HG03139 (cell line): ENCODE data around the gene ACAT1.
"Not testable (repeated sequence)": the region's sequence is repeated elsewhere in the genome, so short reads cannot be mapped to it uniquely, and the experiment has no call there.

Source experiments
- ATAC-seq: cut with Tn5 transposase; IDR thresholded peaks from one replicate; pipeline ENCODE4 v1.9.1; 2021; ENCODE audit not compliant: unreplicated experiment

The ACAT1 gene

DNA sequence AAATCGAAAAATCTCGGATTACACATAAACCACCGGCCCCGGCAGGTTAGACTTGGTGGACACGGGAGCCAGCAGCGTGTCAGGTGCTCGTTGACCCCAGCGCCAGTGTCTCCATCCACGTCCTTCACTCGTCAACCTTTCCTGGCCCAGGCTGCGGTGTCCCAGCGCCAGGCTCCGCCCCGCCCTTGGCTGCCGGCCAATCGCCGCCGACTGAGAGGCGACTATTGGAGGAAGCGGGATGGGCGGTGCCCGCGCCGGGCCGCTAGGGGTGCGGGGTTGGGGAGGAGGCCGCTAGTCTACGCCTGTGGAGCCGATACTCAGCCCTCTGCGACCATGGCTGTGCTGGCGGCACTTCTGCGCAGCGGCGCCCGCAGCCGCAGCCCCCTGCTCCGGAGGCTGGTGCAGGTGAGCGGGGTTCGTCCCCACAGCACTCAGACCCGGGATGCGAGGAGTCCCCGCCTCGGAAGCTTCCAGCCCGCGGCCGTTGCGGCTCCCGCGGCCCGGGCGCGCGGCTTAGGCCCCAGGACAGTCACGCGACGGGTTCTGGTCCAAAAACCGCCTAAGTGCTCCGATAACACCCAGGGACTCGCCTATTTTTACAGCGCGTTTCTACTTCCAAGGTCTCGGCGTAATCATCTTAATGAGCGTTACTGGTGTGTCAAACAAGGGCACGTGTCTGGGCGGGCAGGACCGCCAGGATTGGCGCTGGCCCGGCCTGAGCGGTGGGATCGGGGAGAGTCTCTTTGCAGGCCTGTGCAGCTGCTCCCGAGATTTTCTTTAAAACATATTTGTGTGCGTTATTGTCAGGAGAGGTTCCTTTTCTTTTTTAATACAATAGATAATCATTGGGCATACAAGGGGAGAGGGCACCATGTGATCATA, at the start of gene ACAT1:
Gene ACAT1 (plus strand): TSS at position 294 of the 882 bp plus-strand sequence. CDS start 40 bp downstream, at position 334.
- peak; percentile 97 for ATAC-seq

DNA sequence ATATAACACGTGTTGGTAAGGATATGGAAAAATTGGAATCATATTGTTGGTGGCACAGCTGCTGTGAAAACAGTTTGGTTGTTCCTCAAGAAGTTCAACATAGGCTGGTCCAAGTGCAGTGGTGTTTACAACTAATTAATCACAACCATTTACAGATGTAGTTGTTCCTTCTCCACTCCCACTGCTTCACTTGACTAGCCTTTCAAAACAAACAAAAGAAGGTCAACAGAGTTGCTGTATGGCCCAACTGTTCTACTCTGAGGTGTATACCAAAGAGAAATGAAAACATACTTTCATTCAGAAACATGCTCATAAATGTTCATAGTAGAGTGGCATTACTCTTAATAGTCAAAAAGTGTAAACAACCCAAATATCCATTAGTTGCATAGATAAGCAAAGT, 36.6 kb upstream of the ACAT1 start:
- ATAC-seq: no peak

DNA sequence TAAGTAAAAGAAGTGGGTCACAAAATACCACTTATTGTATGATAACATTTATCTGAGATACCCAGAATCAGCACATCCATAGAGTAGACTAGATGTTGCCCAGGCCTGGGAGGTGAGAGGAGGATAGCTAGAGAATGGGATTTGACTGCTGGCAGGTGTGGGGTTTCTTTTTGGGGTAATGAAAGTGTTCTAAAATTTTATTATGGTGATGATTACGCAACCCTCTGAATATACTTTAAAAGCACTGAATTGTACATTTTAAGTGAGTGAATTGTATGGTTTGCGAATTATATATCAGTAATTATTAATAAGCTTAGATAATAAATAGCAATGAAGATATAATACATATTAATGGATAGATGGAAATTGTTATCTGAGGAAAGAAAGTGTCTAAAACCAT, 35.7 kb upstream of the ACAT1 start:
- no peak for ATAC-seq

DNA sequence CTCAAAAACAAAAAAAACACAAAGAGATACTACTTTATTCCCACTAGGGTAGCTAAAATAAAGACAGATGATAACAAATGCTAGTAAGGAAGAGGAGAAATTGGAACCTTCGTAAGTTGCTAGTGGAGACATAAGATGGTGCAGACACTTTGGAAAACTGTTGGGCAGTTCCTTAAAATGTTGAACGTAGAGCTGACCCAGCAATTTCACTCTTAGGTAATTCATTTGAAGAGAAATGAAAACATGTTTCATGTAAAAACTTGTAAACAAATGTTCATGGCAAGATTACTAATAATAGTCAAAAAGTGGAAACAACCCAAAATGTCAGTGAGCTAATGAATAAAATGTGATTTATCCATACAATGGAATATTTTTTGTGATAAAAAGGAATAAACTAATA, 29.2 kb upstream of the ACAT1 start:
- no peak for ATAC-seq

DNA sequence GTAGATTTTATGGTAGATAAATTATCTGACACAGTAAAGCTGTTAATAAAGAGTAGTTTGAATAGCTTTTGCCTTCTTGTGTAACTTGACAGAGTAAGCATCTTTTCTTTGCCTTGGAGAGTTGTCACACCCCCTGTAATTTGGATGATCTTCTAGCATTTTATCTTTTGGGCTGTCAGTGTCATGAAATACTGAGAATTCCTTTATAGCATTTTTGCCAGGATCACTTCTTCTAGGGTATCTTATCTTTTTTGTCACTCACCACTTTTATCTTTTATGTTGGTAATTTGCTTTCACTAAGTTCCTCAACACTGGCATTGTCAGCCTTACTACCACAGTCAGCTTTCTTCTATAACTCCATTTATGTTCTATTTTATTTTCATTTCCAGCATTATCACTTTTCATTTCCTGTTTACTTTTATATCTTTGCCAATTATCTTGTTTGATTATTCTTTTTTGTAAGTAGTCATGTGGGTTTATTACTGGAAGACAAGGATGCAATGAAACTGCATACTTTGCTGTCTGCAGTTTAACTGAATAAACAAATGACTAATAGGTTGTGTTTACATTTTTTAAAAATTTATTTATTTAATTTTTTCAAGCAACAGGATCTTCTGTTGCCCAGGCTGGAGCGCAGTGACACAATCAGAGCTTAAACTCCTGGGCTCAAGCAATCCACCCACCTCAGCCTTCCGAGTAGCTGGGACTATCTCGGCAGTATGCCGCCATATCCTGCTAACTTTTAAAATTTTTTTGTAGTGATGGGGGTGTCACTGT, 28.1 kb upstream of the ACAT1 start:
- no peak for ATAC-seq

DNA sequence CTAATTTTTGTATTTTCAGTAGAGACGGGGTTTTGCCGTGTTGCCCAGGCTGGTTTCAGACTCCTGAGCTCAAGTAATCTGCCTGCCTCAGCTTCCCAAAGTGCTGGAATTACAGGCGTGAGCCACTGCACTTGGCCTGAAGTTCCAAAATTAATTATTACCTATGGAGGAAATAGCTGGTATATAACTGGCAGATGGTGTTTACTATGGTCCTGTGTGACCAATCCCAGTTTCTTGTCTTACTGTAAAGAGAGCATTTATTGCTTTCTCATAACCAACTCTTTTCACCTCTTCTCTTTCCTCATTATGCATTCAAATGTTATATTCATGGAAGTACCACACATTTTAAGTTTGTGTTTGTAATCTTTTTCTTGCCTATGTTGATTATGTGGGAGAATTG, 24.2 kb upstream of the ACAT1 start:
- no peak for ATAC-seq

DNA sequence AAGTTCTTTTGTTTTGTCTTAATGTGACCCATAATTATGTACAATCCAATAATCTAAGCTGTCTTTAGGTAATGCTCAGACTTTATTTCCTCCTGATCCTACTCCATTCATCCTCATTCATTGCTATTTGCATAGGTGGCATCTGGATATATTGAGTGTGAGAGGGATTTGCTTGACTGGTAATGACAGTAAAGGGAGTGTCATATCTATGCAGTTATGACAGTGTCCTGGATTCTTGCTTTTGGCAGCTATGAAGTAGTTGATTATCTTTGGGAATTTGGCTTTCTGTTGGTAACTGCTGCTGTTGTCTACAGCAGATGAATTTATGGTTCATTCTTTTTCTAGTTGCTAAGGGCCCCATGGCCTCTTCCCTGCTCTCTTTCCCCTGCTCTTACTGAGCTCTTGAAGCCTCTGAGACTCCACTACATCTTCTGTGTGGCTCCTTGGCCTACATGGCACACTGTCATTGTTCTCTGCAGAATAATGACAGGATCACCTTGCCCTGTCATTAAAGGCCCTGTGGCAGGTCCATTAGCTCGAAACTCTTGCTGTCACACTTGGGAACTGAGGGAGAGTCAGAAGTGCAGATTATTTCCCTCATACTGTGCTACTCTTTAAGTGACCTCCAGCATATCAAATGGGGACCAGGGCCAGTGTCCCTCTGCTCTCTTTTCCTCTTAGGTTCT, 20.1 kb upstream of the ACAT1 start:
- no peak for ATAC-seq

DNA sequence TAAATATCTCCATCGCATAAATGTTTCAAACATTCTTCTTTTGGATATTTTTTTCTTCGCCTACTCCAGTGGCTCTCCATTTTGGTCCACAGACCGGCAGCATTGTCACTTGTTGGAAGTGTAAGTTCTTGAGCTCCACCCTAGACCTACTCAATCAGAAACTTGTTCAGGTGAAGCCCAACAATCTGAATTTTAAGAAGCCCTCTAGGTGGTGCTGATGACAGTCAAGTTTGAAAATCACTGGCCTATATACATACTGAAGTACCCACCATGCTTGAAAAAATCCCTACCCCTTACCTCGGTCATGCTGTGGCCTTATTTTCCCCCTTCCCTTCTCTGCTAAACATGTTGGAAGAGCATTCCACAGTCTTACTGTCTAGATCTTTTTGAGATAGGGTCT, 10.2 kb upstream of the ACAT1 start:
- no peak for ATAC-seq

DNA sequence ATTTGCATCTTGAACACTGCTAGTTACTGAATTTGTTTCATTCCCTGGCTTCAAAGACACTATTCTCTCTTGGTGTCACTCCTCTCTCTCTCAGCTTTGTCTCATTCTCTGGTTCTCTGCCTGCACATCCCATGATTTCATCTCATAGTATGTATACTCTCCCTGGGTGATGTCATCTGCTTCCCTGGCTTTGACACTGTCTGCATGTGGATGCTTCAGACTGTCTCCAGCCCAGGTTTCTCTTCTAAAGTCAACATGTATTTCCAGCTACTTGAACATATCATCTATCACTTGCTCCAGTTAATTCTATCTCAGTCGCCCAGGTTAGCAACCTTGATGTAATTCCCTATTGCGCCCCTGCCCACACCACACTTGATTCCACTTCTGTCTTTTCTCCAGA, 9.3 kb upstream of the ACAT1 start:
- no peak for ATAC-seq

DNA sequence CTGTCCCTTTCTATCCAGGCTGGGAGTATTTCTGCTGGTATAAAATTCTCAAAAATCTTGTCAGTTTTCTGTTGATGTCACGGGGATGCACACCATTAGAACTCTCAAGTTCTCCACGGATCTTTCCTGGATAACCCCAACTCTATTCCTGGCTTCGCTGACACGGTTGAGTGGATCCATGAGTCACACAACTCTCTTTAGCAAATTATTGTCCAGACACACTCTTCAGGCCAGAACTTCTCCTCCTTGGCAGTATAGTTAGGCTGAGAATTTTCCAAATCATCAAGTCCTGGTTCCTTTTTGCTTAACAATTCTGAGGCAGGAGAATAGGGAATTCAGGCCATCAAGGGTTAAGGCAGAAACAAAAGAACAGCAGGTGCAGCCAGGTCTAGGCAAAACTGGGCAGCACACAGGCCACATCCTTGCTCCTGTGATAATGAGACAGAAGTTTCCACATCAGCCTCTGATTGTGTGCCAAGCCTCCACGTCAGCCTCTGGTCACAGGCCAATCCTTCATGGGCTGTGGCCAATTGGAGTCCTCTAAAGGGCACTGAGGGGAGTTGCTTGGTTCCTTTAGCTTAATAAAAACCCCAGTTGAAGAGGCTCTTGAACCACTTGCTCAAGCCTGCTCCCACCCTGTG, 5.7 kb upstream of the ACAT1 start:
- no peak for ATAC-seq

DNA sequence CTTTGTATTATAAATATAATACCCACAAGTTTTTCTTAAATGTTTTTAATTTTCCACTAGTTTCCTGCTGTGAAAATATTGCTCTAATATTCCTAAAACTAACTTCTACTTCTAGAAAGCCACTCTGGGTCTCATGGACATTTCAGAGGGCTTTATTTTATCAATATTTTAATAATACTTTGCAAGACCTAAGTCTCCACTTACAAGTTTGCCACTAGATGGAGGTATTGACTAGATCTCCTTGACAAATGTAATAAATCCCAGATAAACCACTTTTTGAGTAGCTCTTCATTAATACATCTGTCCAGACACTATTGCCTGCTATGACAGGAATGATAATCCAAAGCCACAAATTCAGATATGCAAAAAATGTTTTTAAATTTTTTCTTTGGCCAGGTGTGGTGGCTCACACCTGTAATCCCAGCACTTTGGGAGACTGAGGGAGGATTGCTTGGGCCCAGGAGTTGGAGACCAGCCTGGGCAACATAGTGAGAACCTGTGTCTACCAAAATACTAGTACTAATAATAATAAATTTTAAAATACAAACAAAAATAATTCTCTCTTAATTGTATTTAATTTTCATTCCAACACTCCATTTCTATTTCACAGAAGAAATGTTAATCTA, 3.5 kb upstream of the ACAT1 start:
- ATAC-seq: no peak

DNA sequence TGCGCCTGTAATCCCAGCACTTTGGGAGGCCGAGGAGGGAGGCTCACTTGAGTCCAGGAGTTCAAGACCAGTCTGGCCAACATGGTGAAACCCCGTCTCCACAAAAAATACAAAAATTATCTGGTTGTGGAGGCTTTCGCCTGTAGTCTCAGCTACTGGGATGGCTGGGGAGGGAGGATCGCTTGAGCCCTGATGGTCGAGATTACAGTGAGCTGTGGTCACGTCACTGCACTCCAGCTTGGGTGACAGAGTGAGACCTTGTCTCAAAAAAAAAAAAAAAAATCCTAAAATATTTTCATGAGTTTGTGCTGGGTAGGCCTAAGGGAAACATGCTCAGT, 462 bp upstream of the ACAT1 start:
- not testable (repeated sequence) for ATAC-seq

DNA sequence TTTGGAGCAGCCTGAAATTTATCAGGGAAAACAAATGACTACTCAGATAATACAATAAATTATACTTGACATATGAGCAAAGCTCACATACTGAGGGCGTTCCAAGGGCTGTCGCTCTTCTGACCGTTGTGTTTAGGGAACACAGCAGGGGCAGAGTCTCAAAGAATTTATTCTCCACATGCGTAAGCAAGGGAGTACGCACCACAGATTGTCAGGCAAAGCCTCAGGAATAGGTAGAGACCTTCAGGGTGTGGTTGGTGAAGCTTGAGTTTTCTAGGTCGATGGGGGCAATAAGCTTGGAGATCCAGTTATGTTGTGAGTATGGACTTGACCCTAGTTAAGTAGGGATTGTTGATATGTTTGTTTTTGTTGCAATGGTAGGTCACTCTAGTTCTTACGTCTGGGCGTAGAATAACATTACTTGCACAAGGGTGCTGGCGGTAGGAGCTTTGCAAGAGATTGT, 830 bp downstream of the ACAT1 start:
- no peak for ATAC-seq

DNA sequence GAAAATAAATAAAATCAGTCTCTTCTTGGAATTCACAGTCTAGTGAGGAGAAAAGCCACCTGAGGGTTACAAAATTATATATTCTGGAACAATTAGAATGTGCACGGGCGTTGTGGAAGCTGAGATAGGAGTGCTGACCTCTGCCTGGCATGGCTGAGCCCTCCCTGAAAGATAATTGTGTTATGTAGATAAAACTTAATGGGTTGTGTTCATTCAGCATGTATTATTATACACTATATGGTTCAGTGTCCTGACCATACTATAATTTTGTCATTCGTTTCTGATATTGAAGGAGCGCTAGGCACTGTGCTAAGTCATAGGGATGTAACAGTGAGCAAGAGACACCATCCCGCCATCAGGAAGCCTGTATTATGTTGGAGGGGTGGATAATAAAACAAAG, 3.7 kb downstream of the ACAT1 start:
- no peak for ATAC-seq

DNA sequence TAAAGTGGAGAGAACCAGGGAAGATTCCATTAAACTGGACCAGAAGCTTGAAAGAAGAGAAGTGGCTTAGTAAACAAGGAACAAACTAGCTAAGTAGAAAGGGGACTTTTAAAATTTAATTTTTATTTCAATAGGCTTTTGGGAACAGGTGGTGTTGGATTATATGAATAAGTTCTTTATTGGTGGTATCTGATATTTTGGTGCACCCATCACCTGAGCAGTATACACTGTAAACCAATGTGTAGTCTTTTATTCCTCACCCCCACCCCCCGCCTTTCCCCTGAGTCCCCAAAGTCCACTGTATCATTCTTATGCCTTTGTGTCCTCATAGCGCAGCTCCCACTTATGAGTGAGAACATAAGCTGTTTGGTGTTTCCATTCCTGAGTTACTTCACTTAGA, 7.4 kb downstream of the ACAT1 start:
- no peak for ATAC-seq

DNA sequence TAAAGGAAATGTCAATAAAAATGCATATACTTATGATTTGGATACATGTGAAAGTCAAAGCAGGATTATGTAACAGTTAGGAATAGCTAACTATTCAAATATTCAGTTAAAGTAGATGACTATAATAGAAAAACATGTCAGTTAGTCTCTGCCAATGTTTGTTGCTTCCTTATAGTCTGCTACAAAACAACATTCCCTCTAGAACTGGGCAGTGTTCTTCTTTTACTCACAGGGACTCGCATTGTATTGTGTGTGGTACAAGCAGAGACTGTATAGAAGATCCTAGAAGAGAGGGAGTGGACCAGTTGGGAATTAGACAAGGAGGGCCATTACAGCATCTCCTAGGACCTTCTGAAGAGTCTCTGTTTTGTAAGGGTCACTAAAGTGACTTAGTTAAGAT, 10.6 kb downstream of the ACAT1 start:
- no peak for ATAC-seq

DNA sequence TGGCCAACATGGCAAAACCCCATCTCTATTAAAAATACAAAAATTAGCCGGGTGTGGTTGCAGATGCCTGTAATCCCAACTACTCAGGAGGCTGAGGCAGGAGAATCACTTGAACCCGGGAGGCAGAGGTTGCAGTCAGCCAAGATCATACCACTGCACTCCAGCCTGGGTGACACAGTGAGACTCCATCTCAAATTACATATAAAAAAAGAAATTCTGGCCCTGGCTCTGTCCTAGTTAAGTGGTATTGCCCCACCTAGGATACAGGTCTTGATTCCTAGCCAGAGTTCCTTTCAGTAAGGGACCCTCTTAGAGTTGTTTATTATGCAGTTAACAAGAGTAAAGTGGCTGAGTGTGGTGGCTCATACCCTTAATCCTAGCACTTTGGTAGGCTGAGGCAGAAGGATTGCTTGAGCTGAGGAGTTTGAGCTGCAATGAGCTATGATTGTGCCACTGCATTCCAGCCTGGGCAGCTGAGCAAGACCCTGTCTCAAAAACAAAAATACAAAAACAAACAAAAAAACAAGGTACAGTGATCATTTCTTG, 11.7 kb downstream of the ACAT1 start:
- ATAC-seq: not testable (repeated sequence)

DNA sequence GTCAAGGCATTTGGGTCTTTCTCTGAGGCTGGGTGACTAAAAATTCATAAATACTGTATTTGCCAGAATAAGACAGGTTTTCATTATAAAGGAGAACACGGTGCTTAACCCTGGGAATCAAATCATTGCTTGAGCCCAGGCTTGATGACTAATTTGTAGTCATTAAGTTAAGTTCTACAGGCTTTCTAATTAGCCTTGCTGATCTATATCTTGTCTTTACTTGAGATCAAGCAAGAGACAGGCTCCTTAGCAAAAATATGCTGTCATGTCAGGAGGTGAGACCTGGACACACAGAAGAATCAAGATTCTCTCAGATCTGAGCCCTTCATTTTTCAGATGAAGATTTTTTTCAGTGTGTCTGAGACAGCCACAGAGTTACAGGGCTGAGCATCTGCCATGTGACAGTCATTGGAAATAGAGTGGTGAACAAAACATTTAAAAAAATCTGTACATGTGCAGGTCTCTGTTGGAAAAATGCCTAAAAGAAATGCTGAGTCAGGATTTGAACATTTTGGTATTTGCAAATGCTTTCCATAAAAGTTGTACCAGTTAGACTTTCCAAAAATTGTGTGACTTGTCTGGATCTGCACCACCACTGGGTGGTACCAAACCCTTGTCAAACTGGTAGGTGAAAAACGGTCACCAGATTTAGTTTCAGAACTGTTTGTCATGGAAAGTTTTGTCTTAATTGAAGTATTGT, 14.6 kb downstream of the ACAT1 start:
- no peak for ATAC-seq

DNA sequence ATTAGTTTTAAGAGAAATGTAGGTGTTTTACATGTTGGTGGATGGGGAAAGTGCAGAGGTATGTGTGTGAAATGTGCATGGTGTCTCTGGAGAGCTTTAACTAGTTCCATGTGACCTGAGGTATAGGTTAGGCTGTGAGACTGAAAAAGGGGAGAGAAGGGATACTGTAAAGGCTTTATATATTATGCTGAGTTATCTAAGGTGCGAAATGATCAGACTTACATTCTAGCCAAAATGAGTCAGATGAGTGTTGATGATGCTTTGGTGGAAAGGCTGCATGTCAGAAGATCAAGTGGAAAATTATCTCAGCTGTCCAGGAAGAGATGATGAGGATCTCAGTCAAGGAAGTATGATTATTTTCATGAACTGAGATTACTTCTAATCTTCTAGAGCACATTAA, 15.8 kb downstream of the ACAT1 start:
- no peak for ATAC-seq

DNA sequence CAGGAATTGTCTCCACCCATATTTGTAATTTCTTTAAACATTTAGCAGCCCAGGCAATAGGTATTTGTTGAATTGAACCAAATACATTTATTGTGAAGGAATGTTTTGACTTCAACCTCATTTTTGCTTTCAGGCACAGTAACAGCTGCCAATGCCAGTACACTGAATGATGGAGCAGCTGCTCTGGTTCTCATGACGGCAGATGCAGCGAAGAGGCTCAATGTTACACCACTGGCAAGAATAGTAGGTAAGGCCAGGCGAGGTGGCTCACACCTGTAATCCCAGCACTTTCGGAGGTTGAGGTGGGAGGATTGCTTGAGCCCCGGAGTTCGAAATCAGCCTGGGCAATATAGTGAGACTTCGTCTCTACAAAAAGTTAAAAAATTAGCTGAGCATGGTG, 20.9 kb downstream of the ACAT1 start:
- no peak for ATAC-seq
